Kidney epithelial cell (primary cell): ENCODE data around the gene FDXR. TPM values are rescaled to one million over a fixed set of nuclear protein-coding genes. Genes with fewer than 3 reads are reported as not detected.

Source experiments
- DNase-seq: peaks from one replicate; pipeline ENCODE4 v3.0.0-alpha.2; 2010; ENCODE audit warnings: low read depth
- H3K27me3 ChIP-seq: 2 replicates; pipeline ENCODE4 v1.6.0; 2011; ENCODE audit warnings: low read length; ENCODE audit not compliant: control insufficient read depth, insufficient read depth
- H3K36me3 ChIP-seq: 2 replicates; pipeline ENCODE4 v1.5.1; 2011; ENCODE audit warnings: low read length; ENCODE audit not compliant: control insufficient read depth, insufficient read depth
- H3K4me3 ChIP-seq: 2 replicates; pipeline ENCODE4 v1.5.1; 2011; ENCODE audit warnings: low read depth, mild to moderate bottlenecking, control low read depth, low read length
- total RNA-seq: library from RNA; depleted of rRNA; stranded (reverse); fragments of >200 nt; gene quantifications from 2 replicates; pipeline ENCODE4 v1.2.3, GENCODE V29; 2015
- TF ChIP-seq, protein P1 (sequence below): IDR thresholded peaks from 2 replicates; pipeline ENCODE4 v1.5.1; 2011; ENCODE audit warnings: mild to moderate bottlenecking, moderate library complexity, low read length, control low read depth, inconsistent platforms; ENCODE audit not compliant: insufficient read depth, poor library complexity, severe bottlenecking

Gene FDXR
- total RNA-seq, 1 donor from 2014 or later: 34.0 TPM

DNA sequence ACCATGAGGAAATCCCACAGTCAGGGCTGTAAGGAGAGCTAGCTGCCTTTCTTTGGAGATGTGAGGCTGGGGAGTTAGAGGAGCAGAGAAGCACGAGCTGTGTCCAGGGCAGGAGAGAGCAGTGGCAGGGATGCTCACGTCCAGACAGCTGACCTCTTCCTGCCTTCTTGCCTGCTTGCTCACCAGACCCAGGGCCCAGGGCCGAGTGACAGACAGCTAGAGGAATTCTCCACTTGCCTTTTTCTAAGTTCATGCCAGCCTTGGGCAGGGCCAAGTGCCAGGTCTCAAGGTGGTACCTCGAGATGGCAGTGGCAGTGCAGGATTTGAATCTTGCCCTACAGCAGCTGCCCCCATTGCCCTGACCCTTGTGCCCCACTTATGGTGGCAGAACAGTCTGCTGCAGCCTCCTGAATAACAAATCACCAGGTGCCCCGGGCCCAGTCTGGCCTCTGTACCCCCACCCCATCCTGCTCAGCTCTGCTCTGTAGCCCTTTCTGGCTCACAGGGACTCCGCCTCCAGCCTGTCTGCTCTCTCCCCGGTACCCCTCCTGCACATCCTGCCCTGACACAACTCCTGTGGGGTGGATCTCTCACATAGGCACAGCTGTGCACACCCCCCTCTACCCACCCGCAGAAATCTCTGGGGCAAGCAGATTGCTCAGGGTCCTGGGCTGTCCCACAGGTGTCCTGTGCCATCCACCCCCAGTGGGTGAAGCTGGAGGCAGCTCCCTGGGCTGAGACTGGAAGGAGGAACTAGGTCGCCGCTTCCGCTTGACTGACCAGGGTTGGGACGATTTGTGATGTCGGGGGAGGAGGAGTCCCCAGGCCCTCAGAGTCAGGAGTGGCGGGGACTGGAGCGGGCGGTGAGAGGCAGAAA lies 39.1 kb downstream of the FDXR start:
- TF ChIP-seq, protein P1, sequence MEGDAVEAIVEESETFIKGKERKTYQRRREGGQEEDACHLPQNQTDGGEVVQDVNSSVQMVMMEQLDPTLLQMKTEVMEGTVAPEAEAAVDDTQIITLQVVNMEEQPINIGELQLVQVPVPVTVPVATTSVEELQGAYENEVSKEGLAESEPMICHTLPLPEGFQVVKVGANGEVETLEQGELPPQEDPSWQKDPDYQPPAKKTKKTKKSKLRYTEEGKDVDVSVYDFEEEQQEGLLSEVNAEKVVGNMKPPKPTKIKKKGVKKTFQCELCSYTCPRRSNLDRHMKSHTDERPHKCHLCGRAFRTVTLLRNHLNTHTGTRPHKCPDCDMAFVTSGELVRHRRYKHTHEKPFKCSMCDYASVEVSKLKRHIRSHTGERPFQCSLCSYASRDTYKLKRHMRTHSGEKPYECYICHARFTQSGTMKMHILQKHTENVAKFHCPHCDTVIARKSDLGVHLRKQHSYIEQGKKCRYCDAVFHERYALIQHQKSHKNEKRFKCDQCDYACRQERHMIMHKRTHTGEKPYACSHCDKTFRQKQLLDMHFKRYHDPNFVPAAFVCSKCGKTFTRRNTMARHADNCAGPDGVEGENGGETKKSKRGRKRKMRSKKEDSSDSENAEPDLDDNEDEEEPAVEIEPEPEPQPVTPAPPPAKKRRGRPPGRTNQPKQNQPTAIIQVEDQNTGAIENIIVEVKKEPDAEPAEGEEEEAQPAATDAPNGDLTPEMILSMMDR: no peak
- Histone ChIP-seq H3K27me3 (peaks cover 3% of the 10 kb centered on the region), H3K36me3 (no peaks in the 10 kb centered on the region), H3K4me3 (no peak overlapping the region)
- DNase-seq: no peak

DNA sequence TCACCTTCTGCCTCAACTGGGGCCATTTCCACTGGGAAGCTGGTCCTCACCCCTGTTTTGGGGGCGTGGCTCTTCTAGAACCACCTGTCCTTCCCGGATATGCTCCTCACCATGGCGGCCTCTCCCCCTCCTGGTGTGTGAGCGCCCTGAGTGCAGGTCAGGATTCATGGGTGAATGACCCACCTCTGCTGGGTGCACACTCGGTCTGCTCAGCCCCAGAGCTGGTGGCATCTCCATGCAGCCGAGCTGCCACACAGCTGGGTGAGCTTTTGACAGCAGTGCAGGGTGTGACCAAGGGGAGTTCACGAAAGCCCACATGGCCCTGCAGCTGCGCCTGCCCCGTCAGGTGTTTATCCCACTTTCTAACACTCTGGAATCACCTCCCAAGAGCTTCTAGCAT lies 40.4 kb downstream of the FDXR start:
- TF ChIP-seq, protein P1: no peak
- H3K27me3 ChIP-seq: peaks cover 3% of the 10 kb centered on the region
- DNase-seq: no peak
- H3K36me3 ChIP-seq: no peaks in the 10 kb centered on the region
- H3K4me3 ChIP-seq: no peak overlapping the region

DNA sequence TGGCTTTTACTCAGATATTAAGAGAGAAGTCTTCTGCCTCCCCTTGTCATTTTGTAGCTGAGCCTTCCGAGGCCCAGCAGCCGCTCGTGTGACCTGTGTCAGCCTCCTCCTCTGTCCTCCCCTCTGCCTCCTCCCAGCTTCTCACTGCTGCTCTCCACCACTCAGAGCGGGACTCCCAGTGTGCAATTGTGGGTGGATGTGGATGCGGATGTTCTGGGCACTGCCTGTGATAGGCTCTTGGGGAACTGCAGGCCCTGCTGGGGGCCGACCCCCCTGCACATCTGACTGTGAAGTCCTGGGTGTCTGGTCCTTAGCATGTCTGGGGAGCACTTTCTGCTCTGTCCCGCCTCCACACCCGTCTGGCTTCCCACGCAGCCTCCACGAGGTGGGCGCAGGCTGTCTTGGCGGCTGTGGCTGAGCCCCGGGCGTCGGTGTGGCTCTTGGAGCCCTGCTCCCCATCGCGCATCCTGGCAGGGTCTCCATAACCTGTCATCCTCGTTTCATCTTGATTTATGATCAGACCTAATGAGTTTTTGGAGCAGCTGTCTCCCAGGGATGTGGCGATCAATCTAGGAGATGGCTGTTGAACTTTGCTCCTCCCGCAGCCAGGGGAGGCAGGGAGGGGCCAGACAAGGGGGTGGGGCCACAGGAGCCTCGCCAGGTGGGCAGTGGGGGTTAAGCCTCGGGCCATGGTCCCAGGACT lies 41.2 kb downstream of the FDXR start:
- no peak for DNase-seq
- TF ChIP-seq, protein P1: no peak
- H3K27me3 ChIP-seq: peaks cover 3% of the 10 kb centered on the region
- no peak overlapping the region for H3K4me3 ChIP-seq
- H3K36me3 ChIP-seq: no peaks in the 10 kb centered on the region

DNA sequence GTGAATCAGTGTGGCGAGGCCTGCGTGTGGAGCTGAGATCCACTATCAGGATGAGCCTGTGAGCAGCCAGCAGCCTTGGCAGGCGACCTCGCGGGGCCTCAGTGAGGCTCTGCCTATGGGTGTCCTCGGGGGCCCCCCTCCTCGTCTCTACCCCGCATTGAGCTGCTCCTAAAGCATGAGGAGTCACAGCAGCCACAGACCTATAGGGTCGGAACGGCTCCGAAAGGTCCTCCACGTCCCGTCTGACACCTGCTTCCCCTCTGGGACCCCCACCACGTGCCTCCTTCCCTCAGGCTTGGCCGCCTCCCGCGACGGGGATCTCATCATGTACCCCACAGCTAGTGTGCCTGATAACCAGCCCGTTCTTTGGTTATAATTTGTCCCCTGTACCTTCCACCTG lies 41.9 kb downstream of the FDXR start:
- H3K4me3 ChIP-seq: no peak overlapping the region
- H3K36me3 ChIP-seq: no peaks in the 10 kb centered on the region
- peaks cover 3% of the 10 kb centered on the region for H3K27me3 ChIP-seq
- no peak for DNase-seq
- TF ChIP-seq, protein P1: no peak

DNA sequence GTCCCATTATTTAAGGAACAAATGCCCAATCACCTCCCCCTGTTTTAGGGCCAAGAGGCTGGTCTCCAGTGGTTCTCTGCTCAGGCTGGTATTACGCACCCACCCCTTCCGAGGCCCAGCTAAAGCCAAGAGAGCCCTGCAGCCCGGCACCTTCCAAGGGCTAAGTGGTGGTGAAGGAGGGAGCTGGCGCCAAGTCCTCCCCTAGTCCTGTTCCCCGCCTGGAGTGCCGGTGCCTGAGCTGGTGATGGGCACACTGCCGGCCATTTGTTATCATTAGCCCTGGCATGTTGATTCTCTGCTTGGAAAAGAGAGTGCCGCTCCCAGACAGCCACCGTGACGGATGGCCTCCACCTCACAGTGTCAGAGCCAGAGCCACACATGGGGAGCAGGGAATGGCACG lies 45.0 kb downstream of the FDXR start:
- TF ChIP-seq, protein P1: no peak
- DNase-seq: no peak
- Histone ChIP-seq H3K27me3 (no peaks in the 10 kb centered on the region), H3K4me3 (no peak overlapping the region), H3K36me3 (no peaks in the 10 kb centered on the region)
